ENCODE results near the gene WNT3.

GRCh38 chr17:46831573-46832330 is 13.3 kb upstream of the WNT3 start:
- TF ChIP-seq, protein P1, sequence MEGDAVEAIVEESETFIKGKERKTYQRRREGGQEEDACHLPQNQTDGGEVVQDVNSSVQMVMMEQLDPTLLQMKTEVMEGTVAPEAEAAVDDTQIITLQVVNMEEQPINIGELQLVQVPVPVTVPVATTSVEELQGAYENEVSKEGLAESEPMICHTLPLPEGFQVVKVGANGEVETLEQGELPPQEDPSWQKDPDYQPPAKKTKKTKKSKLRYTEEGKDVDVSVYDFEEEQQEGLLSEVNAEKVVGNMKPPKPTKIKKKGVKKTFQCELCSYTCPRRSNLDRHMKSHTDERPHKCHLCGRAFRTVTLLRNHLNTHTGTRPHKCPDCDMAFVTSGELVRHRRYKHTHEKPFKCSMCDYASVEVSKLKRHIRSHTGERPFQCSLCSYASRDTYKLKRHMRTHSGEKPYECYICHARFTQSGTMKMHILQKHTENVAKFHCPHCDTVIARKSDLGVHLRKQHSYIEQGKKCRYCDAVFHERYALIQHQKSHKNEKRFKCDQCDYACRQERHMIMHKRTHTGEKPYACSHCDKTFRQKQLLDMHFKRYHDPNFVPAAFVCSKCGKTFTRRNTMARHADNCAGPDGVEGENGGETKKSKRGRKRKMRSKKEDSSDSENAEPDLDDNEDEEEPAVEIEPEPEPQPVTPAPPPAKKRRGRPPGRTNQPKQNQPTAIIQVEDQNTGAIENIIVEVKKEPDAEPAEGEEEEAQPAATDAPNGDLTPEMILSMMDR (IDR thresholded peaks at IDR 0.05; ENCODE audit: low read length): no peak
- TF ChIP-seq EZH2 (IDR thresholded peaks at IDR 0.05; ENCODE audit: borderline replicate concordance, low read length): no peak

Data from OCI-LY1 (cell line).